Left renal cortex interstitium (tissue), 4 donors: ENCODE measurements around the gene TTC7B. TPM values are rescaled to one million over a fixed set of nuclear protein-coding genes. Genes with fewer than 3 reads are reported as not detected.
"Not testable (repeated sequence)": the region's sequence is repeated elsewhere in the genome, so short reads cannot be mapped to it uniquely, and the experiment has no call there.

Source experiments
- DNase-seq, 4 donors: peaks; one replicate each; pipeline ENCODE4 v3.0.0-alpha.2; 2013; ENCODE audit warnings: low read depth in 4 of 4, low spot score in 2 of 4, missing footprints in 1 of 4
- polyA plus RNA-seq, 4 donors: library from polyadenylated mRNA; unstranded; fragments of 120-200 nt; gene quantifications; one replicate each; pipeline ENCODE4 v1.2.1, GENCODE V29; 2013; ENCODE audit not compliant: insufficient read length in 4 of 4

TTC7B gene
- polyA plus RNA-seq, 4 donors, result 42.1 to 52.1 (median 45.3) TPM

DNA sequence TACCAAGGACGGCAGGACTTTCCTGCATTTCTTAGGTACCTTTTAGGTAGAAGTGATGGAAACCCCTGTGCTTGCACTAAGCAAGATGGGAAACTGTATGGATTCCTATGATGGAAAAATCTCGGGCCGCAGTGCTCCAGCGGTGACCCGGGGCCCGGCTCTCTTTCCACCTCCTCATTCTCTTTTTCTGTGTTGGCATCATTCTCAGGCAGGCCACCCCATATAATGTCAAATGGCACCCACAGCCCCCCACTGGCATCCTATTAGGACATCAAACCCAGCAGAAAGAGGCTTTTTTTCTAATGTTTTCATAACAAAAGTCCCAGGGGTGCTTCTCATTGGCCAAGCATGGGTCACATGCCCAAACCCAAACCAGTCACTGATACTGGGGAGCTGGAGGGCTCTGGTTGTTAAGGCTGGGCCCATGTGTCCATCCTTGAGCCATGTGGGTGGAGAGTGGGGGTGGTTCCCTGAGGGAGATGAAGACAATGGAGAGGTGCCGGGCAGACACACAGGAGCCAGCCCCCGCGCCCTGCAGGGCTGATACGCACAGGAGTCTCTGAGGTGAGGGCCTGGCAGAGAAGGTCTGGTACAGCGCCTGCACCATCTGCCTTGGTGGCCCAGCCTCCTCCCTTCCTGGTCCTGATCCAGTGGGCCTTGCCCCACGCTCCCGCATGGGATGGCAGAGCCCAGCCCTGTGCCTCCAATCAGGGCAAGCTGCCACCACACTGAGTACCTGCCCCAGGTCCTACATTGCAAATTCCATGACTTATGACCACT lies 277.3 kb downstream of the TTC7B start:
- no peak for DNase-seq

DNA sequence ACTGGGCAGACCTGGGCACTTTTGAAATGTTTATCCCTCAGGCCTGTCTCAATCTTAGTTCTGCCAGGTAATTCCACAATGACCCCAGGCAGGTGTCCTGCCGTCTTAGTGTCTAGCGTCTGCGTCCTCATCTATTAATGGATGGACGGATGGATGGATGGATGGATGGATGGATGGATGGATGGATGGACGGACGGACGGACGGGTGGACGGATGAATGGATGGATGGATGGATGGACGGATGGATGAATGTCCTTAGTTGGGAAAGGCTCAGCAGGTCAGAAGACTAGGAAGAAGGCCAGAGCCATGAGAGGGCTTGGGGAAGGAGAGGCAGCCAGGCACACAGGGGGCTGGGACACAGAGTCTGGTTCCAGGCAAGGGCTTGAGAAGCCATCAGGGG lies 278.1 kb downstream of the TTC7B start:
- no peak for DNase-seq

DNA sequence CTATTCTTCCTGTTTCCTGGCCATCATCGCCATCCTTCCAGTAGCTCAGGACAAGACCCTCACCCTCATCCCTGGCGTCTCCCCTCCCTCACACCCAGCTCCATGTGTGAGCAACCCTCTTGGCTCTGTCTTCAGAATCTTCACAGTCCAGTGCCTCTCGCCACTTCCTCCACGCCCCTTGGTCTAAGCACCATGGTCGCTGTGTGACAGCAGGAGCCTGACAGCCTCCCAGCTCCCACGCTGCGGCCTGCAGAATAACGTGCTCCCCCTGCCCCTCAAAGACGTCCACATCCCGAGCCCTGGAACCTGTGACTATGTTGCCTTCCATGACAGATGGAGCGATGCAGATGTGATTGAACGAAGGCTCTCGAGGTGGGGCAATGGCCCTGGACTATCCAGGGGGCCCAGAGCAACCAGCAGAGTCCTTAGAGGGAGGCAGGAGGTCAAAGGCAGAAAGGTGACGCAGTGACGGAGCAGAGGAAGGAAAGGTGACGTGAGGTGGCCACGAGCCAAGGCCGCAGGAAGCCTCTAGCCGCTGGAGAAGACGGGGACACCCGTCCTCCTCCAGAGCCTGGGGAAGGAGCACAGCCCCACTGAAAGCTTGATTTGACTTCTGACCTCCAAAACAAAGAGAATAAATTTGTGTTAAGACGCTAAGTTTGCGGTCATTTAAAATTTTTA lies 279.6 kb downstream of the TTC7B start:
- DNase-seq, result no peak

DNA sequence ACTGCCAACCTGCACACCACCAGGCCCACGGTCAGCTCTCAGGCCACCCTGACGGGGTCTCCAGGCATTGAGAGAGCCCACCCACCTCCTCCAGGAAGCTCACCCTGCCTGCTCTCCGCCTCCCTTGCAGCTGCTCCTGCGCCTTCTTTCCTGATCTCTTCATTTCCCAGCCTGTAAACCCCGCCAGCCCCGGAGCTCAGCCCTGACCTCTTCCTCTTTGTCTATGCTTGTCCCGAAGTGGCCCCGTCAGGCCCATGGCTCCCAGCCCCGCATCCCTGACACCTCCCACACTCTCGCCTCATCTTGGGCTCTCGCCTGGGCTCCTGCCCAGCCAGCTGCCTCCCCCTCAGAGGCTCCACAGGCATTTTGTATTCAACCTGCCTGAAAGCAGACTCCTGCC lies 280.1 kb downstream of the TTC7B start:
- DNase-seq, result no peak

DNA sequence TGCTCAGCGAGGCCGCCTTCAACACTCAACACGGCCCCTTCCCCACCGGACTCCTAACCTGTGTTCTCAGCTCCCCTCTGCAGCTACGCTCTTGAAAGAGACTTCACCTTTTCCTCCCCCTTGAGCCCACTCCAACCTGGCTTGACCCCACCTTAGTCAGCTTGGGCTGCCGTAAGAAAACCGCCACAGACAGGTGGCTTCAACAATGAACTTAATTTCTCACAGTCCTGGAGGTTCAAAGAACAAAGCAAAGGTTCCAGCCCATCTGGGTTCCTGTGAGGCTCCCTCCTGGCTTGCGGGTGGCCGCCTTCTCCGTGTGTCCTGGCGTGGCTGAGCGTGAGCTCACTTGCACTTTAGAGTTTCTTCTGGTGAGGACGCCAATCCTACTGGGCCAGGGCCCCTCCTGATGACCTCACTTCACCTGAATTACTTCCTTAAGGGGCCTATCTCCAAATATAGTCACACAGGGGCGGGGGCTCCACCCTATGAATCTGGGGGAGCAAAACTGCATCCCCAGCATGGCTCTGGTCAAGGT lies 280.6 kb downstream of the TTC7B start:
- DNase-seq, result no peak

DNA sequence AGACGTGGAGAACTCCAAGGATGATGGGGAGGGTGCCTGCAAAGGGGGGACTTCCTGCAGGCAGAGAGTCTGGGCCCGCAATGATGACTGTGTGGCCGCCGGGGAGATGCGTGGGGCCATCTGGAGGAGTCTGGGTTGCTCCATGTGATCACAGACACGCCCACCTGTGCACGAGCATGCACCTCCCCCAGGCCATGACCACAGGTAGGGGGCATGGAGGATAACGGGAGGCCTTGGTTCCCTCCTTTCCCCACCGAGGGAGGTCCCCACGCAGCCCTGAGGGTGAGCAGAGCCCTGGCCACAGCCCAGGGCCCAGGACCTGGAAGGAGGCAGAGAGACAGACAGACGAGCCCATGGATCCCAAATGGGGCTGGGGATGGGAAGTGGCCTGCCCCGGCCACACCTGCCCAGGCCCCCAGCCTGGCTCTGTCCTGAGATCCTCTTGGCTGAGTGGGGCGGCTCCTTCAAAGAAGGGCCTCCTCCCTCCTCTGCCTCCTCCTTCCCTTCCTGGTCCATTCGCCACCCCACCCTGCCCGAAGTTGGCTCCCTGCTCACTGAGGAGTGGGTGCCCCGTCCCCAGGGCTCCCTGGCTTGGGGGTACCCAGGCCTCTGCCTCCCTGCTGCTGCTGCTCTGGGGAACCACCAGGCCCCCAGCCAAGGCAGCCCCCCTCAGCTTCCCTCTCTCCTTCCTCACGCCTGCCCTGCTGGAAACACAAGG lies 281.2 kb downstream of the TTC7B start:
- no peak for DNase-seq

DNA sequence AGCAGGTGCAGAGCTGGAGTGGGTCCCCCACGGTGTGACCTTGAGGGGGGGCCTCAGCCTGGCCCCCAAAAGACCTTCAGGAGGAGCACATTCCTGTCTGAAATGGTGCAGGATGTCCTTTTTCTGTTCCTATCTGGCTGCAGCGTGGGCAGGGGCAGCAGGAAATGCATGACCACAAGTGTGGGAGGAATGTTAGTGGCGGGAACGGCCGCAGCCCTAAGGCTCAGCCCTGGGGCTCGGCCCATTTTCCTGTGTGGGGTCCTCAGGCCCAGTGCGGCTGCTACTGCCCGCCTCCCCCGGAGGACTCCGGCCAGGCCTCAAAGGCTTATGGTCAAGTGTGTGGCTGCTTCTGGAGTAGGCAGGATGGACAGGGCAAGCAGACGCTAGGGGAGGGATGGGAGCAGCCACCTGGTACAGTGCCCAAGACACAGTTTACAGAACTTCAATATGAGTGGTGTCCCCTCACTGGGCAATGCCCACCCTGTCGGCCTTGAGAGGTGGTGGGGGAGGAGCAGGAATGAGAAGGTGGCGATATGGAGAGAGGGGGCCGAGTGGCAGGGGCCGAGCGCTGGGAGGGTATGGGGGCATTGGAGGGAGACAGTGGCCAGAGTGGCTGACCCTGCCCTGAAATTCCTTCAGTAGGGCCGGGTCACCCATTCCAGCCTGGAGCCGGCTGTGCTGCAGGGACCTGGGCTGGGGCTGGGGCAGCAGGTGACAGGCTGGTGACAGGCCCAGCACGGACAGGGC lies 282.0 kb downstream of the TTC7B start:
- DNase-seq, result no peak

DNA sequence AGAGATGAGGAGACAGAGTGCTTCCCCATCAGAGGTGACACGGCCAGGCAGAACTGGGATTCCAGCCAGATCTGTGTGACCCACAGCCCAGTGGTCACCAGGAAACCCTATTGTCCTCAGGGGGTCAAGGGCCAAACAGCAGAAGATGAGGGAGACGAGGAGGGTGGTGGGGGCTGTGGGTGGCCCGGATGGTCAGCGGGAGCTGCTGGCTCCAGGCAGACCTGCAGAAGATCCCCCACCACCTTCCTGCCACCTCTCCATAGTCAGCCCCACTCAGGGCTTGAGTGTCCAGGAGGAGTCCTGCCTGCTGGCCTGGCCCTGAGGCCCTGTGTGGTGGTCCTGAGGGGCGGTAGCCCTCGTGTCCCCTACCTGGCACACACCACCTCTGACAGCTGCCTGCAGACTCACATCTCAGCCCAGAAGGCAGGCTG lies 282.6 kb downstream of the TTC7B start:
- no peak for DNase-seq

DNA sequence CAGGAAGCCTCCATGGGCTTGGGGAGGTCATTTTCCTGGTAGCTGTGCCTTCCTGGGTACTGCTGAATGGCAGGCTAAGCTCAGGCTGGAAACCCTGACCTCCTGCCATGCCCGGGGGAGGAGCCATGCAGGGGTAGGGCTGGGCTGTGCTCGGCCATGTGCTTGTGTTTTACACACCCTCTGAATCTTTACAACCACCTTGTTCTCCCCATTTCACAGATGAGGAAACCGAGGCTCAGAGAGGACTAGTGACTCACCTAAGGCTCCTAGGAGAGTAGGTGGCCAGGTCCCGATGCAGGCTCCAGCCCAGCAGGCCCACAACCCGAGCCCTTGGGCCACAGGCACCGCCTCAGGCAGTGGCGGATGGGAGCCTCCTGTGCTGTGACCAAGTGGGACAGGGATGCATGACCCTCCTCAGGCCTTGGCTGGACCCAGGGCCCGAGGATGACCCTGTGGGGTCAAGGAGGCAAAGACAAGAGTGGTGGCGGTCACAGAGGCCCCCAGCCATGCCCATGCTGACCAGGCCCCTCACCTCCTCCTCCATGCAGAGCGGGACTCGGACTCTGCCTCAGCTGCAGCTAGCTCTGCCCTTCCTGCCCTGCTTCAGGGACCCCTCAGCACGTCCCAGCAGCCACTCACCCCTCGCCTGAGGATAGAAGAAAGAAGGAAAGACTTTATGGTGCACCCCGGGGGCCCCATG lies 283.3 kb downstream of the TTC7B start:
- DNase-seq, result no peak

DNA sequence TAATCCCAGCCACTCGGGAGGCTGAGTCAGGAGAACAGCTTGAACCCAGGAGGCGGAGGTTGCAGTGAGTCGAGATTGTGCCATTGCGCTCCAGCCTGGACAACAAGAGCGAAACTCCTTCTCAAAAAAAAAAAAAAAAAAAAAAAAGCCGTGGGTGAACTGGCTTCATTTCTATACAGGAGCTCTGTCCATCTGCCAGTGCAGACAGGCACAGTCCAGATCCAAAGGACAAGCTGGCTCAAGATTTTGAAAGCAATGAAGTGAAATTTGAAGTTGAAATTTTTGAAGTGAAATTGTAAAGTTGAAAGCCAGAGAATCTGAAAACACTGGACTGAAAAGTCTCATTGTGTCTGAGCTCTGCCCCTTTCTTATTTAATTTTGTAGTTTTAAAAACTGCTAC lies 284.7 kb downstream of the TTC7B start:
- no peak for DNase-seq

DNA sequence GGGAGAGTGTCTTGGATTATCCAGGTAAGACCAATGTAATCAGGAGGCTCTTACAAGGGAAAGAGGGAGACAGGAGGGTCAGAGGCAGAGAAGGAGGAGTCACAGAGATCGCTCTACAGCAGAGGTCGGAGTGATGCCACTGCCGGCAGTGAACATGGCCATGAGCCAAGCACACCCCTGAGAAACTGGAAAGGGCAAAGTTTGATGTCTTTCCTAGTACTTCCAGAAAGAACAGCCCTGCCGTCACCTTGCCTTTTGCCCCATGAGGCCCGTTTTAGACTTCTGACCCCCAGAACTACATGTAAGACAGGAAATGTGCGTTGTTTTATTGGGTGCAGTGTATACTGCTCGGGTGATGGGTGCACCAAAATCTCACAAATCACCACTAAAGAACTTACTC lies 285.7 kb downstream of the TTC7B start:
- no peak for DNase-seq

DNA sequence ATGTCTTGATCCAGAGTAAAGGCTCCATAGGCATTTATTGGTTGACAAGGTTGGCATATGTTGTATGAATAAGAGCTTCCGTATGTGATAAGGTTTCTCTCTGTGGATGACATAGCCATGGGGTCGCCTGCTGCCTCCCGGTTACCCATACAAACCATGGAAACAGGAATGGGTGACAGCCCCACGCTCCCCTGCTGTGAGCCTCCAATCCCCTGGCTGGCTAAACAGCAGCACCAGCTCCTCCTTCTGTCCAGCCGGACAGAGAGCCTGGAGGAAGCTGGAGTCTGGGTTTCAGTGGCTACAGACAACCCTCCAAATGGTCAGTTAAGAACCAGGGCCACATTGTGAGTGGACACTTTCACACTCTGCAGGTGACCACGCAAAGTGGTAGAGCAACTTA lies 288.3 kb downstream of the TTC7B start:
- no peak for DNase-seq

DNA sequence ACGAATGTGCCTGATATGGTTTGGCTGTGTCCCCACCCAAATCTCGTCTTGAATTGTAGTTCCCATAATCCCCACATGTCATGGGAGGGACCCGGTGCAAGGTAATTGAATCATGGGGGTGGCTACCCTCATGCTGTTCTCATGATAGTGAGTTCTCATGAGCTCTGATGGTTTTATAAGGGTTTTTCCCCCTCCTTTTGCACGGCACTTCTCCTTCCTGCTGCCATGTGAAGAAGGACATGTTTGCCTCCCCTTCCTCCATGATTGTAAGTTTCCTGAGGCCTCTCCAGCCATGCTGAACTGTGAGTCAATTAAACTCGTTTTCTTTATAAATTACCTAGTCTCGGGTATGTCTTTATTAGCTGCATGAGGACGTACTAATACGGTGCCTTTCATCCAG lies 289.7 kb downstream of the TTC7B start:
- DNase-seq, result not testable (repeated sequence)

DNA sequence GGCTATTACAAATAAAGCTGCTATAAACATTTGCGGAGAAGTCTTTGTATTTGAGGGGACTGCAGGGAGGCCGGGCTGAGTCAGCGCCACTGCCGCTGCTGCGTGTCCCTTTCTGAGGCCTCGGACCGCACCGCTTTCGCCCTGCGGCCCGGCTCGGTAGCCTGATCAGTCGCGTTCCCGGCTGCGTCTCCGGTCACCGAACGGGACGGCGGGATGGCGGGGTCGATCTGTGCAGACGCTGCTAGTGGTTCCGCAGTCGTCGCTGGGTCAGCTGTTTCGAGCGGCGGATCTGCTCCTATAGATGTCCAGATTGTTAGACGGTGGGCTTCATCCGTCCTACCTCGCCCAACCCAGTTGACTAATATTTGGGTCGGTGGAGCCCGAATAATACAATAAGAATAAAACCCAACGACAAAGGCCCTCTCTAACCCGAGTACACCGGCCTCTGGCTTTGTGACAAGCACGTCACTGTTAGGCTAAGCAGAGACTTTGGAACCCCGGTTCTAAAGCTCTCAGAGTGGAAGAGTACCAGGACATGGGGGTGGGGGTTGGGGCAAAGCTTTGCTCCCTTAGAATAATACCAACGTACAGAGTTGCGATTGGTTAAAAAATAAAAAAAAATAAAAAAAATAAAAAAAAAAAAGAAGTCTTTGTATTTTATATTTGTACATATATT lies 290.7 kb downstream of the TTC7B start:
- DNase-seq, result not testable (repeated sequence)

DNA sequence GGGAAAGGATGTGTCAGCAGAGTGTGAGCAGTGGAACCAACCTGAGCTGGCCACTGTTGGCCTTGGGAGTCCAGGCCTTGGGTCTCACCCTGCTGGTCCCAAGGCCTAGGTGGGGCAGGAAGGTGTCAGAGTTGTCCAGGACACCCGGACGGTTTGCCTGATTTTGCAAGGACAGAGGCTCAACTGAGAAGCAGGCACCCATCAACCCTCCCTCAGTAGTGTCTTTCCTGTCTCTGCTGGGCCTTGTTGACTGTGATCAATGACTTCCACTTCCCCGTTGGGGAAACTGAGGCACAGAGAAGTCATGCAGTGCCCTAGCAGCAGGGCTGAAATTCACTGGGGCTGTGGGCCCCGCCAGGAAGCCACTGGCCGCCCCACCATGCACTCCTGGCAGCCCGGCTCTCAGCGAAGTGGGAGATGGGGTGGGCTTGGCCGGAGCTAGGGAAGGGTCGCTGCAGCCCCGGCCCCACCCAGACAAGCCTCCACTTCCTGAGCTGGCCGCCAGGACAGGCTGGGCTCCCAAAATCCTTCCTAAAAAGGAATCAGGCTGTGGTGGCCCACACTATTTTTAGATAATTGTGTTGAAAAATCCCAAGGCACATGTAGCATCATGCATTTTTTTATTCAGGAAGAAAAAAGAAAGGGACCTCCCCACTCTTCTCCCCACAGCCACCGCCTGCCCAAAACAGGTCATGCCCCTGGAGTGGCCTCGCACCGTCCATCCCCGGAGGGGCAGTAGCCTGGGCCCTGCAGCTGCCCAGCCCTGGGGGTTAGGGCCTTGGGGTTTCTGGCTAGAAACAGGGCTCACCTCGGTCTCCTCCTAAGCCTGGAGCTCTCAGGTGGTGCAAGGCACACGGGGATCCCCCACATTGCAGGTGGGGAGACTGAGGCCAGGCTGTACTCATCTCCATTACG lies 292.0 kb downstream of the TTC7B start:
- no peak for DNase-seq

DNA sequence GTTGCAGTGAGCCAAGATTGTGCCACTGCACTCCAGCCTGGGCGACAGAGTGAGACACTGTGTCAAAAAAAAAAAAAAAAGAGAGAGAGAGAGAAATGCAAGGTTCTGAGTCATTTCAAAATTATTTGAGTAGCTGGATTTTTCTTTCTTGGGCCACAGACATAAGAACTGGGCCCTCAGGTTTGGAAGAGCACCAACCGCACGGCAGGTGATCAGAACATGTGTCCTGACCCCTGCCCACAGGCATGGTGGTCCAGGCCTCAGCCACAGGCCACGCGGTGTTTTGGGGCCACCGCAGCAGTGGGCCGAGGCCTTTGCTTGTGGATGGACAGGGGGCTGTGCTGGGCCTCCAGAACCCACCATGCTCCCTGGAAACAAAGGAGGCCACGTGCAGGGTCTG lies 292.7 kb downstream of the TTC7B start:
- no peak for DNase-seq

DNA sequence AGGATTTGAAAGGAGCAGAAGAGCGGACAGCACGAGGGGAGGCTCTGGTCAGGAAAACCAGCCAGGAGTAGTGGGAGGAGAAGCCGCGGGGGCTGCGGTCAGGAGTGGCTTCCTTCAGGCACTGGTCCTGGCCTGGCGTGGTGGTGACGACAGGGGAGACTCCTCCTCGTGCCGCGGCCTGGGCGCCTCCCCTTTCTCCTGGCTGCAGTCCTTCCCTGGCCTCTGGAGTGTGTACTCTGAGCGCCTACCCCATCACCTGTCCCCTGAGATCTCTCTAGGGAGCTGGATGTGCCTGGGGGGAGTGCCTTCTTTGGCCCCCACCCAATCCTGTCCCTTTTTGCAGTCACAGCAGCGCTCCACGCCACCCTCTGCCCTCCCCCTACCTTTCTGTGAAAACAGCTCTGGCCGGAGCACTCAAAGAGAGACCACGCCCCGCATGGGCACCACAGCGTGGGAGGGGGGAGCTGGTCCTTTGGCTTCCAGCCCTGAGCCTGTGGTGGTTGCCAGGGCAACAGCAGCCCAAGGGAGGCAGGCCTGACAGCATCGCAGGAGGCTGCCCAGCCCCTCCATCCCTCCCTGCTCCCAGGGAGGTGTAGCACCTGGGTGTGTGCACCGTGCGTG lies 293.5 kb downstream of the TTC7B start:
- no peak for DNase-seq

DNA sequence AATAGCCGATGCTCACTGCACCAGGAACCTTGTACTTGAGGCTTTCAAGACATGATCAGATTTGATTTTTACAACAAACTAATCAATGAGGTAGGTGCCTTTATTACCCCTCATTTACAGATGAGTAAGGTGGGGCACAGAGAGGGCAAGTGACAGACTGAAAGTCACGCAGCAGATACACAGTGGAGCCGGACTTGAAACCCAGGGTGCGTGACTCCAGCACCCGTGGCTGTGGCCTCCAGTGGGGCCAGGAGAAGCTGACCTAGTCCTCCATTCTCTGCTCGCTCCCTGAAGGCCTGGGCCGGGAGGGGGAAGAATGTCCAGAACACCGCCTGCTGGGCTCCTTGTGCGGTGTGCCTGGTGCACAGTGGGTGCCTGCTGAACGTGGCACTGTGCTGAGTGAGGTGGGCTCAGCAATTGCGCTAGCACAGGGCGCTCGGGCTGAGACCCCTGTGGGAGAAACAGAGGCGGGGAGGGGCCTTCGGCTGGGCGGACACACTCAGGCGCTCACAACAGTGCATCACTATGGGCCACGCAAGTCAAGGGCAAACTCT lies 294.2 kb downstream of the TTC7B start:
- DNase-seq, result no peak
